Hepatic stellate cell (primary cell): ENCODE measurements around the gene PALLD.

Experiments used
- DNase-seq: peaks from one replicate; pipeline ENCODE4 v3.0.0; 2011; ENCODE audit warnings: low spot score

Gene PALLD

DNA sequence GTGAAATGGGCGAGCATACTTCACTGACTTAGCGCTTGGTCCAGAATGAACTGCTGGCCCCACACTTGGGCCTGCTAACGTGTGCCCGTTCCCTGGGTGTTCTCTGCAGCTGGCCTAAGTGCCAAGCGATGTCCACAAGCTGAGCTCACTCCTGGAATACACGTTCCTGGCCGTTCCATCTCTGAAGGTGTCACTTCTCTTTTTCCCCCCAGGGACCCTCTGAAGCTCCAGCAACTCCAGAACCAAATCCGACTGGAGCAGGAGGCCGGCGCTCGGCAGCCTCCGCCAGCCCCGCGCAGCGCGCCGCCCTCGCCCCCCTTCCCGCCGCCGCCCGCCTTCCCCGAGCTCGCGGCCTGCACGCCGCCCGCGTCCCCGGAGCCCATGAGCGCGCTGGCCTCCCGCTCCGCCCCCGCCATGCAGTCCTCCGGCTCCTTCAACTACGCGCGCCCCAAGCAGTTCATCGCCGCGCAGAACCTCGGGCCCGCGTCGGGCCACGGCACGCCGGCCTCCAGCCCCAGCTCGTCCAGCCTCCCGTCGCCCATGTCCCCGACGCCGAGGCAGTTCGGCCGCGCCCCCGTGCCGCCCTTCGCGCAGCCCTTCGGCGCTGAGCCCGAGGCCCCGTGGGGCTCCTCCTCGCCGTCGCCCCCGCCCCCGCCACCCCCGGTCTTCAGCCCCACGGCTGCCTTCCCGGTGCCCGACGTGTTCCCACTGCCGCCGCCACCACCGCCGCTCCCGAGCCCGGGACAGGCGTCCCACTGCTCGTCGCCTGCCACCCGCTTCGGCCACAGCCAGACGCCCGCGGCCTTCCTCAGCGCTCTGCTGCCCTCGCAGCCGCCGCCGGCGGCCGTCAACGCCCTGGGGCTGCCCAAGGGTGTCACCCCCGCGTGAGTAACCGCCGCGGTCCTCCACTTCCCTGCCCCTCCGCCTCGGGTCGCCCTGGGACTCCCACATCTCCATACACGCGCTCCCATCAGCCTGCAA, 380.9 kb downstream of the PALLD start:
- DNase-seq = no peak

DNA sequence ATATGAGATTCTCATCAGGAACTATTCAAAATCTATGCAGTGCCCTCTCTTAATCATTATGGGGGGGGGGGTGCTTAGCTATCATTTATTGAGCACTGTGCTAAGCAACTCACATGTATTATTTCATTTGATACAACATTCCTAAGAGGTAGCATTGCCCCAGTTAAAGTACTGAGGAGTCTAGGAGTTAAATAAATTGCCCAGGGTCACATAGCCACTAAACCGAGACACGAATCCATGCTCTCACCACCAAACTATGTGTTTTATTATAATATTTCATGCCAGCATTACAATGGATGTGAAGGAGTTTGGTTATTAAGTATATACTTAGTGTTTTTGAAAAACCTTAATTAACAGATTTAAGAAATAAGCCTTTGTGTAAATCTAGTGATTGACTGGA, 381.8 kb downstream of the PALLD start:
- DNase-seq = no peak

DNA sequence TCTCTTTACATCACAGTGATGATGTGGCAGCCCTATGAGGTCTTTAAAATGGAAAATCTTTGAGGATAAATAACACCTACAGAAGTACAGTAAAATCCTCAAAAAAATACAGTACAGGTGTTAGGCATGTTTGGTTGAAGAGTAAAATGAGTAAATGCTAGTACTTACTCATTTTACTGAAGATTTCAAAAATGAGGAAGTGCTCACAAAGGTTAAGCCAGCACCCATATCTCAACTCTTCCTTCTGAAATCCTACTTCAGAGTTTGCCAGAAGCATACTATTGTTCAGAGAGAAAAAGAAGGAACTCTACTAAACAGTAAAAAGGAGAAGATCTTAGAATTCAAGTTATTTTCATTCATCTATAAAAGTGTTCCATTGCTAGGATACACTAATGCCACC, 382.3 kb downstream of the PALLD start:
- no peak for DNase-seq

DNA sequence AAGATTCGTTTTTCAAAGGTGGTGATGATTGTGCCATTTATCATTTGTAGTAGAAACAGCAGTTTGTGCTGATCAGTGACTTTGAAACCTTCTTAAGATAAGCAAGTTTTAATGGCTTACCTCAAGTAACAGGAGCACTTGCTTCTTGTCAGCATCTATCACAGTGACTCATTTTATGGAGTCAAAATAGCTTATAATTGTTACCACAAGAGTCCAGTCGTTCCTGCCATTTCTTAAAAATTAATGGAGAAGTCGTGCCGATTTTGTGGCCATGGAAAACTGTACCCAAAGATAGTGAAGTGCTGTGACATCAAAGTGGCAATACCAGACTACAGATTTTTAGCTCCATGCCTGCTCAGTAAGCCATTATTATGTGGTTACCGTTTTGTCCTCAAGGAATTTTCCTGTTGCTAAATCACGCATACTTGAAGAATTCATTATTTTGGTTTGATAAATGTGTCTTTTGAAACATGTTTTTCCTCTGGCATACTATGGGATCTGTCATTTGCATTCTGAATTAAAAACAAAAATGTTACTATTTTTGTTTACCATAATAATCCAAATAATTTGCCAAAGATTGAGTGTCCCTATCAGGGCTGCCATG, 383.3 kb downstream of the PALLD start:
- no peak for DNase-seq

DNA sequence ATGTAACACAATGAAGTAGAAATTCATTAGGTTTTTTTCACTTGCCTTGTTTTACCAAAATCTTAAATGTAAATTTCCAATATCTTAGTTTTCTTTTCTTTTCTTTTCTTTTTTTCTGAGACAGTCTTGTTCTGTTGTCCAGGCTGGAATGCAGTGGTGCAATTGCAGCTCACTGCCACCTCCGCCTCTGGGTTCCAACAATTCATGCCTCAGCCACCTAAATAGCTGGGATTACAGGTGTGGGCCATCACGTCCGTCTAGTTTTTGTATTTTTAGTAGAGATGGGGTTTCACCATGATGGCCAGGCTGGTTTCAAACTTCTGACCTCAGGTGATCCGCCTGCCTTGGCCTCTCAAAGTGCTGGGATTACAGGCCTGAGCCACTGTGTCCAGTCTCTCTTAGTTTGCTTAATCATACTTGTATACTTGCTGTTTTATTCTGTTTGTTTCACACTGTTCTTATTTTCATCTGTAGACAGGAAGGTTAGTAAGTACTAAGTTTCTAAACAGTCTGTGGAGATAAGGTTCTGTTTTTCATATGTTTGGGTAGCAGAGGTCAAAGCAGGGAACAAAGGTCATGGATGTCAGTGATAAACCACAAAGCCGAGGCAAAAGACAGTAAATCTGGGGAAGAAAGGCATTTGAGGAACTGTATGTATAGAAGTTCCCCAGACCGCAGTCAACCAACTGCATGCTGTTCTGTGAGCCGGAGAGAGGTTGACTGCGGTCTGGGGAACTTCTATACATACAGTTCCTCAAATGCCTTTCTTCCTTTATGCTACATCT, 384.2 kb downstream of the PALLD start:
- DNase-seq = no peak

DNA sequence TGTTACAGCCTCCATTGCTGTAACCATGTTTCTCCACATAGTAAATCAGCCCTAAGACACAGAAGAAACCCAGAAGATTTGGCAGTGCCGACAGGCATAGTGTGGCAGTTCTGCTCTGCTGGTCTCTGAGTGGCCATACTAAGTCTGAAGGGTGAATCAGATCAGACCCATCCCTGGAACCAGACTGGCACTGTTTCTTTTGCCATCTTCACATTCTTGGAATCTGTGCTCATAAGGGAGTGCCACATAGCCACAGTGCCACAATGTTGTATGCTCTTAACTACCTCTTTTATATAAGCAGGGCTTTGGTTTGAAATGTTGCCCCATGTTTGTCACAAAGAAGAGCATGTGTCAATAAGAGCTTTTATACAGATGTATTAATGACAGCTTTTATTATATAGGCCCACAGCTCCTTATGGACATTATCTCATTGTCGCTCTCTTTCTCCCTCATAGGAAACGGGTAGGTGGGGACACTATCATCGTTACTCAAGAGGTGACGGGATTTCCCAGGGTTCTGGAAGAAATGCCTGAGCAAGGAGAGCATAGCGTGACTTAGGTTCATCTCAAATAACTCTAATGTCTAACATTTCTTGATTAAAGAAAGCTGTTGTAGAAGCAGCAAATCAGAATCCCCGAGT, 385.0 kb downstream of the PALLD start:
- DNase-seq = no peak

GRCh38 chr4:168882650-168883233, 385.9 kb downstream of the PALLD start:
- no peak for DNase-seq

DNA sequence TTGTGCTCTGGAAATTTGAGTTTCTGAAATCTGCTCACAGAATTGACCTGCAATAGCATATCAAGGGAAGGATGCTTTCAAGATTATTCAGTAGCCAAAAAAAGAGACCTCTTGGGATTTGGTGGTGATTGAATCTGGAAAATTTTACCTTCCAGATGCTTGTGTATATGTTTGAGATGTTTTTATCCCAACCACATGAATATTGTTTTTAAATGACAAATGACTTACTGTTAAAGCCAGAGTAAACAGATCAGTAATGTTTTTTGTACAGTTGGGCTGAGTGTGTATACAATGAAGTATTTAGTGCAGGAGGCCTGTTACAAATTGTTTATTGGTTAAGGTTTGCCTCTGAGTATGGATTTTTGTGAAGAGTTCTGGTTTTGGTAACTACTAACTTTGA, 386.7 kb downstream of the PALLD start:
- DNase-seq = no peak

- DNase-seq = no peak
Measured at GRCh38 chr4:168884251-168885124, 387.6 kb downstream of the PALLD start.

DNA sequence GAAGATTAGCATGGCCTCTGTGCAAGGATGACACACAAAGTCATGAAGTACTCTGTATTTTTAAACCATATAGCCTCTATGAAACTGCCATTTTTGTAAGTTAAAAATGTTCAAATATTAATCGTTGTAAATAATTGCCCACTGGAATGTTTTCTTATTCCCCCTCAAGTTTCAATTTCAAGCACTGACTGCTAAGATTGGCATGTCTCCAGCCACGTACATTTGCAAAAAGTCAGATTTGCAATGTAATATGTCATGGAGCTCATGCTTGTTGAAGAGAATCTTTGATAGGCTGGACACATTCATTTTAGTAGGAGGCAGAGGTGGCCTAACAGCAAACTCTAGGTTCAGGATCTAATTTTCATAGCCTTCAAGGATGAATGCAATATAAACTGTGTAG, 388.5 kb downstream of the PALLD start:
- no peak for DNase-seq

- DNase-seq = no peak
Measured at GRCh38 chr4:168886351-168886750, 389.5 kb downstream of the PALLD start.

- DNase-seq = no peak
Measured at GRCh38 chr4:168887809-168888208, 391.0 kb downstream of the PALLD start.

DNA sequence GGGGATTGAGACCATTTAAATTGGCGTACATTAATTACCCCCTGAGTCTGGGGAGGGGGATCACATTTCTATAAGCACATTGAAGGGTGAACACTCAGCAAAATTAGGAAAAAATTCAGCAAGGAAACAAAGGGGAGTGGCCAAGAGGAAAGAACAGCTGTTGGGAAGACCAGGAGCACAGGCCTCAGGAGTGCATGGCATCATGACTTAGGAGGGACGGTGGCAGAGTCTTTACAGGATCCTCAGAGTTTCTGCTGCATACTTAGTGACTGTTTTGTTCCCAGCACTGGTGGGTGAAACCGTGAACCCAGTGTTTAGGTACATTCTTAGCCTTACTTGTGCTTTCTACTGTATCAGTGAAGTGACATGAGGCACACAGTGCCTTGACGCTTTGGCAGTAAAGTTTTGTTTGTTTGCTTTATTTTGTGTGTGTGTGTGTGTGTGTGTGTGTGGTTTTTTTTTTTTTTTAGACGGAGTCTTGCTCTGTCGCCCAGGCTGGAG, 391.9 kb downstream of the PALLD start:
- no peak for DNase-seq

GRCh38 chr4:168891086-168891485, 394.2 kb downstream of the PALLD start:
- no peak for DNase-seq

DNA sequence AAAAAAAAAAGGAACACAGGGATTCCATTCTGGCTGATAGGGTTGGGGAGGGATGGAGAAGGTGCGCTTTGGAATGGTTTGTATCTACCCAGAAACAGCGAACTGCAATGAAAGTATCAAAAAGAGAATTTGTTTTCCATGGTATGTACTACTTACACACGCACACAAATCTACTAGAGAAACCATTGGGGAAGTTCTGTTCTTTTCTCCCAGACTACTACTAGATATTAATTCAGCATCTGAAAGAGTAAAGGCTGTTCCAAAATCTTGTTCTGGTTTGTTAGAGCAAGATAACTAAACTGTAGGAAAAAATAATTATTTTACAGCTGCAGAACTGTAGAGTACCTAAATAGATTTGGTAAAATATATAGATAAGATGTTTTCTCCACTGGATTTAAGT, 394.8 kb downstream of the PALLD start:
- DNase-seq = no peak

DNA sequence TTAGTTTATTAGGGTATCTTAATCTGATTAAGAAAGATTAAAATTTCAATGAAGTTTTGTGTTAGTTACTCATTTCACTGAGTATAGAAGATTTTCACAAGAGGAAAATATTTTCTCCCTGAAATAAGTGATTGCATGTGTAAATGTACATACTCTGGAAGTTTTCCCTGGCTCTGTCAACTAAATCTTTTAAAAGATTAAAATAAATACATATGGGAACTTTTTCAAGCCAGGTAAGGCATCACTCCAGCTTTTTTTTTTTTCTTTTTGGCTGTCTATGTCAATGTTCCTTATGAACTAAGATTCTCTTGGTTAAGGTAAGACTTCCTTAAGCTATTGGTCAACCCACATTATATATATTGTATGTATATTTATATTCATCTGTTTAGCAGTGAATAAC, 395.6 kb downstream of the PALLD start:
- DNase-seq = no peak

DNA sequence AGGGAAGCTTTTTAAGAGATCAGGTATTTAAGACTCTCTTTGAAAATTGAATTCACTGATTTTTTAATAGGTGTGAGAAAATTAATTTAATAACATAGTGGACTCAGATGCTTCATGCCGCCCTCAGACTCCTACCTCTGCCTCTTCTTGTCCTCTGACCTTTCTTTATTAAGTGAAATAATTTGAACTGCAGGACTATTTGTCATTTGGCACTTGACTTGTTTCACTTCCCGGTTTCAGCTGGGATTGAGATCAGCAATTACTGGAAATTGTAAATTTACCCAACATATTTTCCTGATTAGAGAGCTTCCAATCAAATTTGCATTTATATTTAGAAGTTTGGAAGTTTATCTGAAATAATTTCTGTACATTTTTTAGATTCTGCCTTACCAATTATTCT, 396.4 kb downstream of the PALLD start:
- no peak for DNase-seq

- DNase-seq = no peak
Measured at GRCh38 chr4:168893807-168894206, 397.0 kb downstream of the PALLD start.

- DNase-seq = no peak
Measured at GRCh38 chr4:168900080-168900479, 403.2 kb downstream of the PALLD start.

DNA sequence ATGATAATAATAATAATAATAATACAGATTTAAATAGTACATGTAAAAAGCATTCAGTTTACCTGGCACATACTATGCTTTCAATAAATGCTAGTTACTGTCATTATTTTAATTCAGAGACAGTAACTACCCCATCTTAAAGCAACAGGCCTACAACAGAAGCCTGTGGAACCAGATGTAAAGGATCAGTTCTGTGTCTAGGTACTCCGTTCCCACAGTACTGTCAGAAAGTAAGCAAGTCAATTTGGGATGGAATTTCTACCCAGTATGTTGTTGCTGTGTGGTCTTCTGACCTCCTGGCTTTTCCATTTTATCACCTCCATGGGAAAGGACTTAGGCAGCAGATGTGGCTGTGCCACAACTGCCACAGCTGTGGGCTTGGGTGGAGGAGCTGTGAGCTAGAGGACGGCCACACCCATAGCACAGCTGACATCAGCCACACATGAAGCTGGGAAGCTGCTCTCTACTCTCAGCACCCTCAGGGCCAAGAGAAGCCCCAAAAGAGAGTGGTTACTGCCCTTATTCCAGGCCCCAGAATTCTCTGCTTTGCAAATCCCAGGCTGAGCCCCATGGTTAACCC, 410.4 kb downstream of the PALLD start:
- DNase-seq = no peak
